ENCODE results near the gene STK32B.

Gene STK32B

GRCh38 chr4:5143306-5143861, 92.1 kb downstream of the STK32B start:
- TF ChIP-seq, protein P1, sequence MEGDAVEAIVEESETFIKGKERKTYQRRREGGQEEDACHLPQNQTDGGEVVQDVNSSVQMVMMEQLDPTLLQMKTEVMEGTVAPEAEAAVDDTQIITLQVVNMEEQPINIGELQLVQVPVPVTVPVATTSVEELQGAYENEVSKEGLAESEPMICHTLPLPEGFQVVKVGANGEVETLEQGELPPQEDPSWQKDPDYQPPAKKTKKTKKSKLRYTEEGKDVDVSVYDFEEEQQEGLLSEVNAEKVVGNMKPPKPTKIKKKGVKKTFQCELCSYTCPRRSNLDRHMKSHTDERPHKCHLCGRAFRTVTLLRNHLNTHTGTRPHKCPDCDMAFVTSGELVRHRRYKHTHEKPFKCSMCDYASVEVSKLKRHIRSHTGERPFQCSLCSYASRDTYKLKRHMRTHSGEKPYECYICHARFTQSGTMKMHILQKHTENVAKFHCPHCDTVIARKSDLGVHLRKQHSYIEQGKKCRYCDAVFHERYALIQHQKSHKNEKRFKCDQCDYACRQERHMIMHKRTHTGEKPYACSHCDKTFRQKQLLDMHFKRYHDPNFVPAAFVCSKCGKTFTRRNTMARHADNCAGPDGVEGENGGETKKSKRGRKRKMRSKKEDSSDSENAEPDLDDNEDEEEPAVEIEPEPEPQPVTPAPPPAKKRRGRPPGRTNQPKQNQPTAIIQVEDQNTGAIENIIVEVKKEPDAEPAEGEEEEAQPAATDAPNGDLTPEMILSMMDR (conservative IDR thresholded peaks at IDR 0.05), result no peak
- H3K27ac ChIP-seq, result no peak overlapping the region

DNA sequence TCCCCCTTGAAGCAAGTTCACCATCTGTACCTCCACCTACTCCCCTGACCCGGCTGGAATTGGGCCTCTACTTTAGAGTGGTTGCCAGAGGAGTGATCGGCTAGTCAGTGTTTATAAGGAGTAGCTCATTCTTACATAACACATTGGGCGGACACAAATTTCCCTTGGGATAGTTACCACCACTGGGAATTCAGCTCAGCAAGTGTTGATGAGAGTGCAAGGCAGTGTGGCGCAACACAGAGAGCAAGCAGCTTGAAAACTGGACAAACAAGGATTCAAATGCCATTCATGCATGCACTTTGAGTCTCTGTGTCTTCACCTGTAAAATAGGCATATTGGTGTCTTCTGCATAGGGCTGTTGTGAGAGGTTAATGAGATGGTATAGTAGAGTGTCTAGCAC, 92.7 kb downstream of the STK32B start:
- H3K27ac ChIP-seq, result no peak overlapping the region
- TF ChIP-seq, protein P1 (conservative IDR thresholded peaks at IDR 0.05), result no peak

DNA sequence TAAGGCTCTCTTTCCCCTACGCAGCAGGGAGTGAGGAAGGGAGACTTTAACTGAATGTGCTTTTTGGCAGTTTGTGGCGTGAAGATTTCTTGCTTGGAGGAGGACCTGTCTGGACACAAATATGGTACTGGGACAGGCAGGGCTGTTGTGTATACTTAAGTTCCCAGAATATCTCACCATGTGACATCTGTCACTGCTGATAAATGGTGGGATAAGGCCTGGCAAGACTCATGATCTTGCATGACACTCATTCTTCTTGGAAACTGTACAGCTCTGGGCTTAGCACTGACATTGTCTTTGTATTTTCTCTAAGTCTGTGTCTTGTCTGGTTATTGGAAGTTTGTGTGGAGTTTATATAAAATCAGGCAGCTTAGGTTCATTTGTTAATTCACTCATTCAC, 93.1 kb downstream of the STK32B start:
- TF ChIP-seq, protein P1 (conservative IDR thresholded peaks at IDR 0.05), result no peak
- no peak overlapping the region for H3K27ac ChIP-seq

GRCh38 chr4:5146248-5146647, 95.0 kb downstream of the STK32B start:
- TF ChIP-seq, protein P1 (conservative IDR thresholded peaks at IDR 0.05), result no peak

DNA sequence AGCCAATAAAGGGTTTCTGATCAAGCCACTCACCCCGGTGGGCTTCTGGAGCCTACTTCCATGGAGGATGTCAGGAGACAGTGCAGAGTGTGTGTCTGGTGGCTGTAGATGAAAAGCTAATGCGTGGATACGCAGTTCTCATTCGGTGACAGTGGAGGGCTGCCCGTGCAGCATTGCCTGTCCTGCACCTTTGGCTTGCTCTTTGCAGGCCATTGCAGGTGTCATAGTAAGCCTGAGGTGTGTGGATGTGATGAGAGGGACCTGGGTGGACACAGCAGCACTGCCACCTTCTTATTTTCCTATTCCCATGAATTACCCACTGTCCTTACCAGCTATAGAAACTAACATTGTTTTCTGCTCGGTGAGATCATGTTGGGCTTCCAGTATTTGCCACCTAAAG, 101.2 kb downstream of the STK32B start:
- H3K27ac ChIP-seq, result no peak overlapping the region
- TF ChIP-seq, protein P1 (conservative IDR thresholded peaks at IDR 0.05), result no peak

More at GRCh38 chr4:5146248-5146647, 95.0 kb downstream of the STK32B start:
- H3K27ac ChIP-seq, result no peak overlapping the region

DNA sequence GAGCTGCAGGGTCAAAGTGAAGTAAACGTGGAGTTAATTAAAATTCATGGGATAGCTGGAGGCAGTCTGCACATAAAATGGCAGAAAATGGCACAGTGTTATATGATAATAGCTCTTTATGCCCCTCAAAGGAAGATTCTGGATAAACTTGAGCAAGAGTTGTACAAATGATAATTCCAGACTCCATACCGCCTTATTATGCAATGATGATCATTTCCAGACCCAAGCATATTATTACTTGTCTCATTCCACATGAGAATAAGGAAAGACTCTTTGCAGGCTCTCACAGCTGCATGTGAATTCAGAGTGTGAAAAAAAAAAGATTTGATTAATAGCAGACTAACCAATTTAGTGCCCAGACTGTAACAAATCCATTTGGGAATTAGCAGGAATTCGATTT, 105.4 kb downstream of the STK32B start:
- TF ChIP-seq, protein P1 (conservative IDR thresholded peaks at IDR 0.05), result no peak
- no peak overlapping the region for H3K27ac ChIP-seq

DNA sequence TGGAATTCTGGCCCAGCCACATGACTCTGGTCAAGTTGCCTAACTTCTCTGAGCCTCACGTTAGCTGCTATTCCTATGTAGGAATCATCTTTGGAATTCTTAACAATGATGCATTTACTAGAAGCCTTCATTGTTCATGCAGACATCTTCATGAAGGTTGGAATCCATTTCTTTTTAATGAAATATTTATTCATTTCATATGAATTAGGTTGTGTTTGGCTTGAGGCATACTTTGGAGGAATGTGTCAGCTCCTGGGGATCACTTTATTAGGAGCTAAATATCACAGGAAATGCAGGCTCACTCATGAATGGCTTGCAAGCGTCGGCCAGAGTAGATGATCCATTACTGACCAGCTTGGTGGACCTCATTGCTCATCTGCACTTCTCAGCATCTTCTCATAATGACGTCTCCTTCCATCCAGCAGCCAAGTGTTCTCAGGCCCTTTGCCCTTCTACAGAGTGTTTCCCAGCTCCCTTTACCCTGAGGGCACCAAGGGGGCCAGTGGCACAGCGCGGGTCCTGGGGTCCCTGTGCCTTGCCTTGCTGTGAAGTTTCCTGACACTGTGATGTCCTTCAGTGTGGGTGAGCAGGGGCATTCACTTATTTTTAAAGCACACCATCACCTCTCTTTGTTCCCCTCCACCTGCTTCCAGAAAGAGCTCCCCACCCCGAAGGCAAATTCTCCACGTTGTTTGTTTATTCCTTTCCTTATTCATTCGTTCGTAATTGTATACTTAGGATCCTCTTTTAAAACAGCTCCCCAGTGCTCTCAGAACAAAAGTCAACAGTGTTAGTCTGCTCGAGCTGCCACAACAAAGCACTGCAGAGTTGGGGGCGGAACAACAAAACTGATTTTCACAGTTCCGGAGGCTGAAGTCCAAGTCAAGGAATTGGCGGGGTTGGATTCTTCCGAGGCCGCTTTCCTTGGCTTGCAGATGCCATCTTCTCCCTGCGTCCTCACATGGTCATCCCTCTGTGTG, 106.8 kb downstream of the STK32B start:
- TF ChIP-seq, protein P1 (conservative IDR thresholded peaks at IDR 0.05), result no peak
- H3K27ac ChIP-seq, result no peak overlapping the region
